ENCODE measurements around the gene NHEJ1.

NHEJ1 gene

GRCh38 chr2:219159771-219160185, 837 bp downstream of the NHEJ1 start:
- Histone ChIP-seq H3K9me2 (replicated peaks; ENCODE audit: insufficient read depth, low read length) (no peaks in the 10 kb centered on the region), H3K9me3 (ENCODE audit: insufficient read depth, low read length) (no peaks in the 10 kb centered on the region), H3K27me3 (ENCODE audit: low read length) (no peaks in the 10 kb centered on the region), H3K9ac (ENCODE audit: low read length) (peak overlapping the region; percentile 68), H3F3A (ENCODE audit: insufficient read depth) (peaks cover 3% of the 10 kb centered on the region; the same call in 1 of the 2 replicates), H3K4me2 (ENCODE audit: low read depth, low read length, poor library complexity, severe bottlenecking) (peak overlapping the region; percentile 69), H3K79me2 (ENCODE audit: insufficient read depth, low read length) (no peaks in the 10 kb centered on the region), H2AFZ (ENCODE audit: low read depth, low read length, severe bottlenecking) (peak overlapping the region; percentile 59), H3K36me3 (ENCODE audit: low read length) (no peaks in the 10 kb centered on the region), H3K27ac (ENCODE audit: low read depth, low read length) (no peak overlapping the region), H4K20me1 (ENCODE audit: low read depth, low read length) (no peaks in the 10 kb centered on the region), H3K4me3 (ENCODE audit: insufficient read depth, low read length, poor library complexity, severe bottlenecking) (peak overlapping the region; percentile 66)
- TF ChIP-seq CTCF (IDR thresholded peaks at IDR 0.05; ENCODE audit: insufficient read depth, low read length, poor library complexity, severe bottlenecking) (no peak), EZH2phosphoT487 (conservative IDR thresholded peaks at IDR 0.05; ENCODE audit: low read length) (no peak)

- Histone ChIP-seq H3K36me3 (ENCODE audit: low read length) (no peaks in the 10 kb centered on the region), H3K27ac (ENCODE audit: low read depth, low read length) (no peak overlapping the region)
- TF ChIP-seq CTCF (IDR thresholded peaks at IDR 0.05; ENCODE audit: insufficient read depth, low read length, poor library complexity, severe bottlenecking) = no peak
- no peak for TF ChIP-seq EZH2phosphoT487 (conservative IDR thresholded peaks at IDR 0.05; ENCODE audit: low read length)
Measured at GRCh38 chr2:219158586-219158985, 2.0 kb downstream of the NHEJ1 start.

GRCh38 chr2:219158025-219158424, 2.6 kb downstream of the NHEJ1 start:
- no peaks in the 10 kb centered on the region for H4K20me1 ChIP-seq (ENCODE audit: low read depth, low read length)
- H3K9ac ChIP-seq (ENCODE audit: low read length) = no peak overlapping the region
- H3F3A ChIP-seq (ENCODE audit: insufficient read depth) = peaks cover 3% of the 10 kb centered on the region; the same call in 1 of the 2 replicates
- no peaks in the 10 kb centered on the region for H3K27me3 ChIP-seq (ENCODE audit: low read length)
- H2AFZ ChIP-seq (ENCODE audit: low read depth, low read length, severe bottlenecking) = no peak overlapping the region
- no peaks in the 10 kb centered on the region for H3K9me2 ChIP-seq (replicated peaks; ENCODE audit: insufficient read depth, low read length)
- no peaks in the 10 kb centered on the region for H3K36me3 ChIP-seq (ENCODE audit: low read length)
- no peak overlapping the region for H3K27ac ChIP-seq (ENCODE audit: low read depth, low read length)
- no peak overlapping the region for H3K4me2 ChIP-seq (ENCODE audit: low read depth, low read length, poor library complexity, severe bottlenecking)
- no peaks in the 10 kb centered on the region for H3K79me2 ChIP-seq (ENCODE audit: insufficient read depth, low read length)
- no peaks in the 10 kb centered on the region for H3K9me3 ChIP-seq (ENCODE audit: insufficient read depth, low read length)
- no peak for TF ChIP-seq EZH2phosphoT487 (conservative IDR thresholded peaks at IDR 0.05; ENCODE audit: low read length)
- no peak for TF ChIP-seq CTCF (IDR thresholded peaks at IDR 0.05; ENCODE audit: insufficient read depth, low read length, poor library complexity, severe bottlenecking)
- H3K4me3 ChIP-seq (ENCODE audit: insufficient read depth, low read length, poor library complexity, severe bottlenecking) = no peak overlapping the region

More at GRCh38 chr2:219158586-219158985, 2.0 kb downstream of the NHEJ1 start:
- Histone ChIP-seq H2AFZ (ENCODE audit: low read depth, low read length, severe bottlenecking) (no peak overlapping the region), H3K4me3 (ENCODE audit: insufficient read depth, low read length, poor library complexity, severe bottlenecking) (no peak overlapping the region), H3K9ac (ENCODE audit: low read length) (no peak overlapping the region), H3K9me2 (replicated peaks; ENCODE audit: insufficient read depth, low read length) (no peaks in the 10 kb centered on the region), H3F3A (ENCODE audit: insufficient read depth) (peaks cover 3% of the 10 kb centered on the region; the same call in 1 of the 2 replicates), H3K79me2 (ENCODE audit: insufficient read depth, low read length) (no peaks in the 10 kb centered on the region), H4K20me1 (ENCODE audit: low read depth, low read length) (no peaks in the 10 kb centered on the region), H3K4me2 (ENCODE audit: low read depth, low read length, poor library complexity, severe bottlenecking) (no peak overlapping the region), H3K27me3 (ENCODE audit: low read length) (no peaks in the 10 kb centered on the region), H3K9me3 (ENCODE audit: insufficient read depth, low read length) (no peaks in the 10 kb centered on the region)
